ENCODE results near the gene RXRB. TPM values are rescaled to one million over a fixed set of nuclear protein-coding genes. Genes with fewer than 3 reads are reported as not detected.

The RXRB gene
- total and polyA plus RNA-seq, 10 of the 15 experiments (the other 5 are each of a cell fraction or from before 2014, with no cell fraction given) = 0.71 to 35.0 (median 20.4) TPM

DNA sequence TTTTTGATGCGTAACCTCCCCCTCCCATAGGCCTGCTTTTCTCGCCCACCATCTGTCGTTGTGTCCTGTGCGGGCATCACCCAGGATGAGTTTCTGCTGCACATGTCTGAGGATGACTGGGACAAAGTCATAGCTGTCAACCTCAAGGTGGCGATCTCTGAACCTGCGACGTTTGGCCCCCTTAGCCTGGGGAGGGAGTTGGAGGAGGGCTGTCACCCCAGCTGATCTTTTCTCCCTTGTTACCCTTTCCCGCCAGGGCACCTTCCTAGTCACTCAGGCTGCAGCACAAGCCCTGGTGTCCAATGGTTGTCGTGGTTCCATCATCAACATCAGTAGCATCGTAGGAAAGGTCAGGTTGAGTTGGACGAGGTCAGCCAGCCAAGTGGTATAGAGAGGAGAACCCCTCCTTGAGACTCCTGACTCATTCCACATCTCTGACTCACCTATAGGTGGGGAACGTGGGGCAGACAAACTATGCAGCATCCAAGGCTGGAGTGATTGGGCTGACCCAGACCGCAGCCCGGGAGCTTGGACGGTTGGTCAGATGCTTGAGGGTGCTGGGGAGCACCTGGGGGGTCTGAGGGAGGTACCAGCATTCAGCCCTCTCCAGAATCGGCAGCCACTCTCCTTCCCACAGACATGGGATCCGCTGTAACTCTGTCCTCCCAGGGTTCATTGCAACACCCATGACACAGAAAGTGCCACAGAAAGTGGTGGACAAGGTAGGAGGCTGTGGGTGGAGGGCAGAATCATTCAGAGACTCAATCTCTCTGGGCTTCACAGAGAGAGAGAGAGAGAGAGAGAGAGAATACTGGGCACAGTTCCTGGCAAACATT is 4.9 kb upstream of the RXRB start (continued):
- TF ChIP-seq, protein P1, sequence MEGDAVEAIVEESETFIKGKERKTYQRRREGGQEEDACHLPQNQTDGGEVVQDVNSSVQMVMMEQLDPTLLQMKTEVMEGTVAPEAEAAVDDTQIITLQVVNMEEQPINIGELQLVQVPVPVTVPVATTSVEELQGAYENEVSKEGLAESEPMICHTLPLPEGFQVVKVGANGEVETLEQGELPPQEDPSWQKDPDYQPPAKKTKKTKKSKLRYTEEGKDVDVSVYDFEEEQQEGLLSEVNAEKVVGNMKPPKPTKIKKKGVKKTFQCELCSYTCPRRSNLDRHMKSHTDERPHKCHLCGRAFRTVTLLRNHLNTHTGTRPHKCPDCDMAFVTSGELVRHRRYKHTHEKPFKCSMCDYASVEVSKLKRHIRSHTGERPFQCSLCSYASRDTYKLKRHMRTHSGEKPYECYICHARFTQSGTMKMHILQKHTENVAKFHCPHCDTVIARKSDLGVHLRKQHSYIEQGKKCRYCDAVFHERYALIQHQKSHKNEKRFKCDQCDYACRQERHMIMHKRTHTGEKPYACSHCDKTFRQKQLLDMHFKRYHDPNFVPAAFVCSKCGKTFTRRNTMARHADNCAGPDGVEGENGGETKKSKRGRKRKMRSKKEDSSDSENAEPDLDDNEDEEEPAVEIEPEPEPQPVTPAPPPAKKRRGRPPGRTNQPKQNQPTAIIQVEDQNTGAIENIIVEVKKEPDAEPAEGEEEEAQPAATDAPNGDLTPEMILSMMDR (IDR thresholded peaks at IDR 0.05 in 2 of 3, conservative IDR thresholded peaks at IDR 0.05 in 1 of 3; ENCODE audit: control insufficient read depth in 2 of 3, extremely low read depth in 1 of 3, insufficient read depth in 1 of 3, low read depth in 3 of 3, low read length in 3 of 3) = peak; percentile 11 to 26 (median 25); a peak in 4 of 6 replicates

DNA sequence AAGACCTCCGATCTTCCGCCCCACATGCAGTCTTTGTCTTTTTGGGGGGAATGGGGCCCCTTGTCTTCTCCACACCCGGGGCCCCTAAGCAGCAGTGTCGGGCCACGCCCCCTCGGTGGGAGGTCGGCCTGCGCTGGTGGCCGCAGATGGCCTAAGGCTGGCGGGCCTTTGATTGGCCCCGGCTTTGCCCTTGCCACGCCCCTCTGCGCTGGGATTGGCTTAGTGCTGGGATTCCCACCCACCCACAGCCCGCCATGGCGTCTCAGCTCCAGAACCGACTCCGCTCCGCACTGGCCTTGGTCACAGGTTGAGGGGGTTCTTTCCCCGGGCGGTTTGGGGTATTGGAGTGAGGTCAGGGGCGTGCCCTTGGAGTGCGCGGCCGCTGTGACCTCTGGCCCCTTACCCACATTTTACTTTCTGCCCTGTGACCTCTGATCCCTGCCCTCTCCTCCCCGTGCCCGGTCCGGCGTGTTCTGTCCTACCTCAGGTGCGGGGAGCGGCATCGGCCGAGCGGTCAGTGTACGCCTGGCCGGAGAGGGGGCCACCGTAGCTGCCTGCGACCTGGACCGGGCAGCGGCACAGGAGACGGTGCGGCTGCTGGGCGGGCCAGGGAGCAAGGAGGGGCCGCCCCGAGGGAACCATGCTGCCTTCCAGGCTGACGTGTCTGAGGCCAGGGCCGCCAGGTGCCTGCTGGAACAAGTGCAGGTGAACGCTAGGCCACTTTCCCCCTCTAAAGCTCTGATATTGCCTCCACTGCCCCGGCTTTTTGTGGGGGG is 4.1 kb upstream of the RXRB start, which contains the start of gene HSD17B8:
HSD17B8 (plus strand) TSS at position 241 of the 776 bp plus-strand sequence; CDS start at position 255, 14 bp downstream.
- no peaks in the 10 kb centered on the region for H3K9me3 ChIP-seq (replicated peaks; ENCODE audit: control insufficient read depth, insufficient read depth, low read length)
- peak within 1 kb of the TSS; percentile 94 for H3K4me3 ChIP-seq
- H3K79me2 ChIP-seq (ENCODE audit: control insufficient read depth, insufficient read depth, low read length) = peaks cover 32% of the 10 kb centered on the region
- POLR2A ChIA-PET = interaction anchor here (0.6 to 1.2 kb wide), 4 partner anchors 11 to 250 kb away, joined by 3 to 5 read pairs (median 4); partner anchors contain the start of genes ZBTB22 and ZBTB9
- ATAC-seq = peak; percentile 82
- in situ Hi-C loops (cut with MboI) (no loop called here), intact Hi-C loops (cut with micrococcal nuclease; ENCODE audit: unreplicated experiment) (loop anchor here (1.0 to 10.0 kb wide), 2 partner anchors 44 to 370 kb away; no protein-coding TSS in a partner anchor)
- DNase-seq (ENCODE audit: low read depth, low spot score) = peak; percentile 71
- peak within 1 kb of the TSS; percentile 98 for H3K4me2 ChIP-seq (ENCODE audit: control insufficient read depth, insufficient read depth)
- SMC1A ChIA-PET (ENCODE audit: uncharacterized antibody, unreplicated experiment) = interaction anchor here (1.0 to 1.3 kb wide), 2 partner anchors 42 to 44 kb away, joined by 3 to 8 read pairs; no protein-coding TSS in a partner anchor
- H3K4me1 ChIP-seq (ENCODE audit: control insufficient read depth, insufficient read depth, low read length) = peaks cover 33% of the 10 kb centered on the region
- CTCF ChIA-PET = interaction anchor here (0.7 to 2.4 kb wide), 2 partner anchors 44 to 61 kb away, joined by 3 to 19 read pairs; no protein-coding TSS in a partner anchor
- peak; percentile 74 for FAIRE-seq
- peaks cover 8 to 16% of the 10 kb centered on the region in 2 experiments for H3K36me3 ChIP-seq (ENCODE audit: control insufficient read depth in 2 of 2, insufficient read depth in 2 of 2, low read length in 1 of 2)
- H2AFZ ChIP-seq (ENCODE audit: control insufficient read depth, low read depth, low read length) = peak within 1 kb of the TSS; percentile 77
- BruUV-seq (replicated peaks) = no TSS peak
- RAD21 ChIA-PET (ENCODE audit: unreplicated experiment) = interaction anchor here (2.9 kb wide), 1 partner anchor 44 kb away, joined by 25 read pairs; no protein-coding TSS in a partner anchor
- peak within 1 kb of the TSS; percentile 80 for H3K9ac ChIP-seq (ENCODE audit: control insufficient read depth, insufficient read depth, low read length)
- H3K27me3 ChIP-seq (replicated peaks in 1 of 2; ENCODE audit: control insufficient read depth in 2 of 2, insufficient read depth in 2 of 2, low read length in 1 of 2) = no peaks in the 10 kb centered on the region
- WGBS (ENCODE audit: insufficient coverage, insufficient replicate concordance, low lambda C conversion rate, missing lambda C conversion rate) = under 1% methylated on average over 48 of the region's 48 CpGs
- H4K20me1 ChIP-seq (ENCODE audit: control insufficient read depth, insufficient read depth) = no peaks in the 10 kb centered on the region
- peak within 1 kb of the TSS; percentile 78 for H3K27ac ChIP-seq (ENCODE audit: control insufficient read depth, insufficient read depth)
- peak; percentile 94 for TF ChIP-seq NFYB (IDR thresholded peaks at IDR 0.05; ENCODE audit: insufficient read depth, low read depth, low read length)
- TF ChIP-seq TCF3 (IDR thresholded peaks at IDR 0.05; ENCODE audit: borderline replicate concordance, insufficient read depth, low read depth, low read length) = 0 out of 2 replicates have a peak, but pooled peaks have one; percentile 28
- TF ChIP-seq NR2C1 (IDR thresholded peaks at IDR 0.05) = peak; percentile 91
- TF ChIP-seq YY1 (IDR thresholded peaks at IDR 0.05; ENCODE audit: low read depth, low read length) = peak; percentile 91
- TF ChIP-seq CREM (IDR thresholded peaks at IDR 0.05; ENCODE audit: low read depth) = 0 out of 2 replicates have a peak, but pooled peaks have one; percentile 11
- TF ChIP-seq, protein P2, sequence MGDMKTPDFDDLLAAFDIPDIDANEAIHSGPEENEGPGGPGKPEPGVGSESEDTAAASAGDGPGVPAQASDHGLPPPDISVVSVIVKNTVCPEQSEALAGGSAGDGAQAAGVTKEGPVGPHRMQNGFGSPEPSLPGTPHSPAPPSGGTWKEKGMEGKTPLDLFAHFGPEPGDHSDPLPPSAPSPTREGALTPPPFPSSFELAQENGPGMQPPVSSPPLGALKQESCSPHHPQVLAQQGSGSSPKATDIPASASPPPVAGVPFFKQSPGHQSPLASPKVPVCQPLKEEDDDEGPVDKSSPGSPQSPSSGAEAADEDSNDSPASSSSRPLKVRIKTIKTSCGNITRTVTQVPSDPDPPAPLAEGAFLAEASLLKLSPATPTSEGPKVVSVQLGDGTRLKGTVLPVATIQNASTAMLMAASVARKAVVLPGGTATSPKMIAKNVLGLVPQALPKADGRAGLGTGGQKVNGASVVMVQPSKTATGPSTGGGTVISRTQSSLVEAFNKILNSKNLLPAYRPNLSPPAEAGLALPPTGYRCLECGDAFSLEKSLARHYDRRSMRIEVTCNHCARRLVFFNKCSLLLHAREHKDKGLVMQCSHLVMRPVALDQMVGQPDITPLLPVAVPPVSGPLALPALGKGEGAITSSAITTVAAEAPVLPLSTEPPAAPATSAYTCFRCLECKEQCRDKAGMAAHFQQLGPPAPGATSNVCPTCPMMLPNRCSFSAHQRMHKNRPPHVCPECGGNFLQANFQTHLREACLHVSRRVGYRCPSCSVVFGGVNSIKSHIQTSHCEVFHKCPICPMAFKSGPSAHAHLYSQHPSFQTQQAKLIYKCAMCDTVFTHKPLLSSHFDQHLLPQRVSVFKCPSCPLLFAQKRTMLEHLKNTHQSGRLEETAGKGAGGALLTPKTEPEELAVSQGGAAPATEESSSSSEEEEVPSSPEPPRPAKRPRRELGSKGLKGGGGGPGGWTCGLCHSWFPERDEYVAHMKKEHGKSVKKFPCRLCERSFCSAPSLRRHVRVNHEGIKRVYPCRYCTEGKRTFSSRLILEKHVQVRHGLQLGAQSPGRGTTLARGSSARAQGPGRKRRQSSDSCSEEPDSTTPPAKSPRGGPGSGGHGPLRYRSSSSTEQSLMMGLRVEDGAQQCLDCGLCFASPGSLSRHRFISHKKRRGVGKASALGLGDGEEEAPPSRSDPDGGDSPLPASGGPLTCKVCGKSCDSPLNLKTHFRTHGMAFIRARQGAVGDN (IDR thresholded peaks at IDR 0.05) = peak; percentile 69; the same call in 1 of the 2 replicates
- TF ChIP-seq DPF2 (IDR thresholded peaks at IDR 0.05) = 0 out of 2 replicates have a peak, but pooled peaks have one; percentile 30
- TF ChIP-seq, protein P3, sequence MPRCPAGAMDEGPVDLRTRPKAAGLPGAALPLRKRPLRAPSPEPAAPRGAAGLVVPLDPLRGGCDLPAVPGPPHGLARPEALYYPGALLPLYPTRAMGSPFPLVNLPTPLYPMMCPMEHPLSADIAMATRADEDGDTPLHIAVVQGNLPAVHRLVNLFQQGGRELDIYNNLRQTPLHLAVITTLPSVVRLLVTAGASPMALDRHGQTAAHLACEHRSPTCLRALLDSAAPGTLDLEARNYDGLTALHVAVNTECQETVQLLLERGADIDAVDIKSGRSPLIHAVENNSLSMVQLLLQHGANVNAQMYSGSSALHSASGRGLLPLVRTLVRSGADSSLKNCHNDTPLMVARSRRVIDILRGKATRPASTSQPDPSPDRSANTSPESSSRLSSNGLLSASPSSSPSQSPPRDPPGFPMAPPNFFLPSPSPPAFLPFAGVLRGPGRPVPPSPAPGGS (IDR thresholded peaks at IDR 0.05; ENCODE audit: borderline replicate concordance, insufficient read depth, low read depth, low read length, poor library complexity, severe bottlenecking) = no peak
- 0 out of 2 replicates have a peak, but pooled peaks have one; percentile 11 for TF ChIP-seq RB1 (IDR thresholded peaks at IDR 0.05; ENCODE audit: borderline replicate concordance)

Measured in GM12878 (cell line).